ENCODE results near the gene KIF17. TPM values are rescaled to one million over a fixed set of nuclear protein-coding genes. Genes with fewer than 3 reads are reported as not detected.
A peak's percentile ranks its signal among the peaks of the same experiment; 100 is the strongest.

KIF17 gene
- total RNA-seq, 1 experiment from 2014 or later: 5.1 TPM

DNA sequence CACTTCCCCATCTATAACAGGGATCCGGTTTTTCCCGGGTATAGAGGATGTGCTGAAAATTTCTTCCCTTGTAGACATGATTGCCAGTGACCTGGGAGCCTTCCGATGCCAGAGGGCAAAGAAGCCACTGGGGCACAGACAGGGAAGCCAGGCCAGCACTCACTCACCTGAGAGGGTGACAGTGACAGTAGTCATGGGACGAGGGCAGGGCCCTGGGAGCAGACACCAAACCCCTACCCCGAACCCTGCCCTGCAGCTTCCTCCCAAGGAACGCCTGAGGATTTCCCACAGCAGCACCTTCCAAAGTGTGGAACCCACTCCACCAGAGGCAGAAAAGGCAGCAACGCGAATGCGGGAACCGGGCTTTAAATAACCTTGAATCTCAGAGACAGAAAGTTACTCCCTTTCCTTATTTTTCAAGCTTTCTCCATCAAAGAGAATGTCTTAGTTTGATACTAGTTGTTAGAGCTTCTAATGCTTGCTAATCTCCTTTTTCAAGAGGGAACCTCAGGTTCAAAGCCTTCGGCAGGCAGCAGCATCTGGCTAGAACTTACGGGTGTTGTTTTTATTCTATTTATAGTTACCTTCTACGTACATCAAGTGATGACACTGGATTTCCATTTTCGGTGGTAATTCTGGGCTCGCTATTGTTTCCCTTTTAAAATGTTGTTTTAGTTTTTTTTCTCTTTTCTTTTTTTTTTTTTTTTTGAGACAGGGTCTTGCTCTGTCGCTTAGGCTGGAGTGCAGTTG, 59.5 kb downstream of the KIF17 start:
- Histone ChIP-seq H2AFZ (ENCODE audit: low read length) (no peak overlapping the region), H3K4me2 (ENCODE audit: insufficient read depth, insufficient read length, low read length) (no peak overlapping the region), H3K79me1 (ENCODE audit: insufficient read depth, low read depth, low read length, poor library complexity, severe bottlenecking) (peaks cover 7% of the 10 kb centered on the region), H2BK12ac (ENCODE audit: insufficient read length, low read depth, low read length) (no peak overlapping the region), H4K20me1 (ENCODE audit: control insufficient read depth, insufficient read depth, insufficient read length) (no peaks in the 10 kb centered on the region), H2BK120ac (ENCODE audit: low read depth, low read length, poor library complexity, severe bottlenecking) (no peak overlapping the region), H2BK15ac (ENCODE audit: low read depth, low read length) (no peak overlapping the region), H3T11ph (ENCODE audit: low read length) (no peak overlapping the region), H2AK5ac (ENCODE audit: insufficient read length, low read length) (no peak overlapping the region), H2BK5ac (ENCODE audit: insufficient read length, low read length) (no peak overlapping the region), H3K79me2 (ENCODE audit: insufficient read depth, low read length) (peaks cover 19% of the 10 kb centered on the region), H3K27ac (ENCODE audit: insufficient read length, low read depth, low read length) (no peak overlapping the region), H4K8ac (replicated peaks; ENCODE audit: insufficient read length, low read depth, low read length) (no peak overlapping the region), H3K18ac (ENCODE audit: insufficient read length, low read depth, low read length) (no peak overlapping the region), H4K5ac (ENCODE audit: insufficient read length, low read depth, low read length) (no peak overlapping the region), H3K9ac (ENCODE audit: extremely low read depth, insufficient read length, low read length) (no peak overlapping the region), H4K91ac (ENCODE audit: insufficient read length, low read depth, low read length) (no peak overlapping the region), H3K56ac (ENCODE audit: insufficient read length, low read depth, low read length) (no peak overlapping the region), H2BK20ac (ENCODE audit: low read depth, low read length, poor library complexity, severe bottlenecking) (no peak overlapping the region), H3K9me3 (ENCODE audit: control insufficient read depth, low read depth, low read length) (no peaks in the 10 kb centered on the region), H3K4me1 (ENCODE audit: insufficient read depth, low read length) (peaks cover 2% of the 10 kb centered on the region; the same call in 1 of the 2 replicates), H3K23me2 (ENCODE audit: insufficient read length, low read depth, low read length, poor library complexity, severe bottlenecking) (peaks cover 5% of the 10 kb centered on the region), H3K27me3 (ENCODE audit: insufficient read depth, low read length) (no peaks in the 10 kb centered on the region), H3K14ac (ENCODE audit: insufficient read depth, low read length) (no peak overlapping the region), H3K4ac (ENCODE audit: low read depth, low read length) (no peak overlapping the region), H3K23ac (ENCODE audit: insufficient read length, low read depth, low read length) (no peak overlapping the region)
- H3K4me1 Mint-ChIP-seq: peaks cover 24% of the 10 kb centered on the region in 2 experiments
- peaks cover 30 to 56% (median 56%) of the 10 kb centered on the region in 3 experiments for H3K36me3 Mint-ChIP-seq (ENCODE audit: insufficient read depth in 1 of 3, low read depth in 3 of 3)
- TF ChIP-seq, protein P1, sequence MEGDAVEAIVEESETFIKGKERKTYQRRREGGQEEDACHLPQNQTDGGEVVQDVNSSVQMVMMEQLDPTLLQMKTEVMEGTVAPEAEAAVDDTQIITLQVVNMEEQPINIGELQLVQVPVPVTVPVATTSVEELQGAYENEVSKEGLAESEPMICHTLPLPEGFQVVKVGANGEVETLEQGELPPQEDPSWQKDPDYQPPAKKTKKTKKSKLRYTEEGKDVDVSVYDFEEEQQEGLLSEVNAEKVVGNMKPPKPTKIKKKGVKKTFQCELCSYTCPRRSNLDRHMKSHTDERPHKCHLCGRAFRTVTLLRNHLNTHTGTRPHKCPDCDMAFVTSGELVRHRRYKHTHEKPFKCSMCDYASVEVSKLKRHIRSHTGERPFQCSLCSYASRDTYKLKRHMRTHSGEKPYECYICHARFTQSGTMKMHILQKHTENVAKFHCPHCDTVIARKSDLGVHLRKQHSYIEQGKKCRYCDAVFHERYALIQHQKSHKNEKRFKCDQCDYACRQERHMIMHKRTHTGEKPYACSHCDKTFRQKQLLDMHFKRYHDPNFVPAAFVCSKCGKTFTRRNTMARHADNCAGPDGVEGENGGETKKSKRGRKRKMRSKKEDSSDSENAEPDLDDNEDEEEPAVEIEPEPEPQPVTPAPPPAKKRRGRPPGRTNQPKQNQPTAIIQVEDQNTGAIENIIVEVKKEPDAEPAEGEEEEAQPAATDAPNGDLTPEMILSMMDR (conservative IDR thresholded peaks at IDR 0.05): no peak
- no peaks in the 10 kb centered on the region for H3K9me3 Mint-ChIP-seq
- DNase-seq: no peak
- 0 out of 5 replicates have a peak overlapping the region, but pooled peaks of 1 of the 2 experiments have one; percentile 8 for H3K4me3 Mint-ChIP-seq
- no CpG with 5 or more reads among the region's 16 CpGs for WGBS (ENCODE audit: extremely low coverage, insufficient read length, low lambda C conversion rate)
- no peak overlapping the region for H3K27ac Mint-ChIP-seq
- no peaks in the 10 kb centered on the region for H3K27me3 Mint-ChIP-seq (ENCODE audit: low read depth)

Measured in H9 (cell line).